NCI-H2196 (cell line): ENCODE measurements around the gene UQCRC1.
A peak's percentile ranks its signal among the peaks of the same experiment; 100 is the strongest.

ENCODE experiments used
- DNase-seq: peaks from one replicate; lab custom pipeline; 2025; ENCODE audit not compliant: unreplicated experiment; lab: John Stamatoyannopoulos, UW

Gene UQCRC1

DNA sequence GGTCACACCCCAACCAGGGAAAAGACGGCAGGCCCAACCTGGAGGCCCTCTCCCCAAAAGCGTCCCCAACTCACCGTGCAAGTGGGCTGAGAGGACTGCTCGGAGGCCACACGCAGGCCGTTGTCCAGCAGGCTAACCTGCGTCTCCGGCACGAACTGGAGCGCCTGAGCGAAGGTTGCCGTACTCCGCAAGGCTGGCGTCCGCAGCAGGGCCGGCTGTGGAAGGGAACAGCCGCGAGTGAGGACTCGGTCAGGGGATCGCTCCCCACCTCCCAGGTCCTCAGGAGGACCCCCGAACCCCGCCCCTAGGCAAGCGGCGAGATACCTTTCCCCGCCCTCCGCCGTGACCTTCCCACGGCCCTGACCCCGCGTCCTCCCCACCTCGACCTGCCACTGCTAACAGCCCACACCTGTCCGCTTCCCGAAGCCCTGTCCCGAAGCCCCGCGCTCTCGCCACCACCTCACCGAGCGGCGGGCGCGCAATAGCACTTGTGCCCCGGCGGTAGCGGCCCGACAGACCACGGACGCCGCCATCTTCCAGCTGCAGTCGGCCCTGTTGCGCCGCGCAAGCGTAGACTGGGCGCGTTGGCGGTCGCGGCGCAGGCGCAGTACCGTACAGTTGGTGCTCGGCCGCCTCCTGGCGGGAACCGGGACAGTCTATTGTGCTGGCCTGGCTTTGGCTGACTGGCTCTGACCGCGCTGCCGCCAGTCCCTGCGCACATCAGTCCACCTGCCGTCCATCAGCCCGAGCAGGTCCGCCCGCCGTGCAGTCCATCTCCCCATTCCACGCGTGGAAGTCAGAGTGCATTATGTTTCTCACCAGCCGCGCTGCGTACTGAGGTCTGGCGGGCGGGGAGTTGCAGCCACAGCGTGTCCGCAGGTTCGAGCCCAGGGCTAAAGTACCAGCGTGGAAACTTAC, at the start of gene UQCRC1:
Gene UQCRC1 (minus strand): TSS at position 559 of the 918 bp plus-strand sequence. CDS start 26 bp downstream, at position 533.
- peak; percentile 81 for DNase-seq

DNA sequence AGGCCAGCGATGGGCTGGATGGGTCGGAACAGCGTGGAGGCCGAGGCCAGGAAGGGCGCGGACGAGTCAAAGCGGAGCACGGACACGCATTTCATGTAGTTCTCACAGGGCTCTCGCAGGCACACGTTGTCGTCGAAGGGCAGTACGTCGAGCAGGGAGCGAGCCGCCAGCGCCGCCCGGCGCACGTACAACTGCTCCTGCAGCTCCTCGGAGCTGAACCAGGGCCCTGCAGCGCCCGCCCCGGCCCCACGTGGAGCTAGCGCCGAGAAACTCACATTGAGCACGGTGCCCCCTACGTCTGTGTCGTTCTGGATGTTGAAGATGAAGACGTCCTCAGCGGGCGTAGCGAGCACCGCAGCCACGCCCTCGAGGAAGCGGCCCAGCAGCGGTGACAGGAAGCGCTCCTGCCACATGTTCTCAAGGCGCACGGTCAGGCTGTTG, 47.4 kb upstream of the UQCRC1 start:
- no peak for DNase-seq

DNA sequence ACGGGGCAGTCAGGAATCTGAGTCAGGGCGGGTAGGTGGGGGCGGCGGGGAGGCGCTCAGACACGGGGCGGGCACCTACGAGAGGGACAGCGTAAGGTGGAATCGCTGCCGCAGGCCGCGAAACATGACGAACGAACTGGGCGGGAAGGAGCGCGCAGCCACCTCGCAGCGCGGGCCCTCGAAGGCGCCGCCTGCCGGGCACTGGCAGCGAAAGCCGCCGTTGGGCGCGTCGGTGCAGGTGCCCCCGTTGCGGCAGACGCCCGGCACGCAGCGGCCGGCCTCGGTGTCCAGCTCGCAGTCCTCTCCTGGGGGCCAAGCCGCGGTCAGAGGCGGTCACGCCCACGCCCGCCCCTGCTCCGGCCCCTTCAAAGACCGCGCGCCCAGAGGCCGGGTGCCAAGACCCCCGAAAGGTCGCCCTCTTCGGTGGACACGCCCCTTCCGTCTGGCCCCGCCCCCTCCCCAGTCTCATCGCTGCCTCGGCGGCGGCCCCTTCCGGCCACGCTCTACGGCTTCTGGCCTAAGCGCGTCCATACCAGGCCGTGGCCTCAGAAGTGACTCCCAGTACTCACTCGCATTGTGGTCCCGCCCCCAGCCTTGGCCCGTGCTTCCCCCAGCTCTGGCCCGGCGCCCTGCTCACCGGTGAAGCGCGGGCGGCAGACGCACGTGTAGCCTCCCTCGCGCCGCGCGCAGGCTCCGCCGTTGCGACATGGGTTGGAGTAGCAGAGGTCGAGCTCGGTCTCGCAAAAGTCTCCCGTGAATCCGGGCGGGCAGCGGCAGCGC, 46.8 kb upstream of the UQCRC1 start:
- no peak for DNase-seq

DNA sequence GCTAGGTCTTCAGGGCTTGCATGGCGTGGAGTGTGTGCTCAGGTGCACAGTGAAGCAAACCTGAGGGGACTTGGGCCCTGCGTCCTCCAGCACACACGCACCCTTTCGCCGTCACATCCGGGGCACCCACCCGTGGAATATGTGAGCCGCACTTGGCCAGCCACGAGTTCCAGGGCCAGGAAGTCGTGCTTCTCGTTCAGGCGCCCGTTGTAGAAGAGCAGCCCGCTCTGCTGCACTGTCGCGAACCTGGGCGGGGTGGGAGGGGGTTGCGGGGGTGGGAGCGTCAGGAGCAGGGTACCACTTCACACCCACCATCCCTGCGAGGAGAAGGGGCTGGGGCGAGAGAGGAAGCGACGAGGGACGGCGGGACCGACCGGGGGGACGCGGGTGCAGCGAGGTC, 46.2 kb upstream of the UQCRC1 start:
- DNase-seq, result no peak

DNA sequence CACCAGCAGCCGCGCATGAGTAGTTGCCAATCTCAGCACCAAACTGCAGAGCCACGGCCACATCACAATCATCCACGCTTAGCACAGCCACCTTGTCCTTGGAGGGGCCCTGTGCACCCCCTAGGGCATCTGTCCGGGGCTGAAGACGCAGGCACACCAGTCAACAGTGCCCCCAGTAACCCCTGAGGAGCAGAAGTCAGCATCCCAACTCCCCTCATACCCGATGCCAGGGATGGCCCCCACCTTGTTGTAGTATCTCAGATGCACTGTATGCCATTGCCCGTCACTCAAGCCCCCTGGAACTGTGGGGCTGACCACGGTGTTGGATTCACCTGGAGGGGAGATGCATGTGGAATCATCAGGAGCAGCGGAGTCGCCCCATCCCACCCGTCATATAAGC, 45.6 kb upstream of the UQCRC1 start:
- DNase-seq, result no peak

DNA sequence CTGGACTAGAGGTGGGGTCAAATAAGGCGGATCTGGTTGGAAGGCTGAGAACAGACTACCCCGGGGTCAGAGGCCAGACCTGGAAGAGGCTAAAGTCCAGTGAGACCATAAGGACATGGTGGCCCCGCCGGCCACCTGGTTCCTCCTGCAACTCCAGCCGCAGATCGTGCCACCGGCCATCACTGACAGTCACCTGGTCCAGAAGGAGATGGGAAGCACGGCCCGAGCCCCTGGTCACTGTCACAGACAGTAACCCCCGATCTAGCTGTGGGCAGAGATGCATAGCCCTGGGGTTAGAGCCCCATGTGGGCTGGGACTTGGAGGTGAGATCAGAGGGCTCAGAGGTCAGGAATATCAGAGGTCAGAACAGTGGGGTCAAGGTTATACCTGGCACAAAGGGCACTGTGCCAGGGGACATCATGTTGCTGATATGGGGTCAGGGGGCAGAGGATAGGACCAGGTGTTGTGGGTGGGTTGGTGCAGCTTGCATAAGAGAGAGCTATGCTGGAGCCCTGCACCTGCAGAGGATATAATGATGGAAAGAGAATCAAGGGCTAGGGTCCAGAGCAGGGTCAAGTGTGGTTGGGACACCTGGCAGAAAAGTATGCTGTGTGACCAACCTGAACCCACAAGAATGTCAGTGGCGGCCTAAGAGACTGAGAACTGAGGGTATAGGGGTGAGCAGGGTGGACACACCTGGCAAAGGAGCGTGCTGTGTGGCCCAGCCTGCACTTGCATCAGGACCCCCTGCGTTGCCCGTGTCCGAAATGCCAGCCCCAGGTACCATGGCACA, 43.7 kb upstream of the UQCRC1 start:
- no peak for DNase-seq

DNA sequence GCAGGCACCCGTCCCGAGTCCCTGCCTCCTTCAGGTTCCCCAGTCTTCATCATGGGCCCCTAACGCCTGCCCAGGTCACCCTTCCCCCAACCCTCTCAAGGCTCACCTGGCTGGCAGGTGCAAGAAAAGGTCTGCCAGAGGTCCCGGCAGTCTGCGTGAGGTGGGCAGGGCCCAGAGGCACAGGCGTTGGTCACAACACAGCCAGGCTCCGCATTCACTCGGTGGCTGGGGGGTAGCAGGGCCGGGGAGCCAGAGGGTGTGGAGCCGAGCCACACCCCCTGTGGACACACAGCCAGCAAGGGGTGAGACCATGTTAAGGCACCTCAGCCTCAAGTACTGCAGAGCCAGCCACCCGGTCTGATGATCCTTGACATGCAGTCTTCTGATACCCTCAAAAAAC, 42.3 kb upstream of the UQCRC1 start:
- no peak for DNase-seq

DNA sequence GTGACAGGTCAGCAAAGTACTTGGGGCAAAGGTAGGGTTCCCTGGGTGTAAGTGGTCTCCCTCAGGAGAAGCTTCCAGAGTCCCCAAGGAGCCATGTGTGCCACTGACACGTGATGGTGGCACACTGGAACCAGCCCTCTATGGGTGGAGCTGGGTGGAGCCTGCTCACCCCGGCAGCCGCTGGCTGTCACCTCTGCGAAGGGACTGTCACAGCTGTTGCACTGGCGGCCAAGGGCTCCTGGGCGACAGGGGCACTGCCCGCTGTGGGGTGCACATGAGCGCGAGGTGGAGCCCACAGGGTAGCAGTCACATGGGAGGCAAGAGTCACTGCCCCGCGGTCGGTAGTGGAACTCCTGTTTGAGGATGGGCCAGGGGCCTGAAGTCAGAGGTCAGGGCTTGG, 41.3 kb upstream of the UQCRC1 start:
- DNase-seq, result no peak

DNA sequence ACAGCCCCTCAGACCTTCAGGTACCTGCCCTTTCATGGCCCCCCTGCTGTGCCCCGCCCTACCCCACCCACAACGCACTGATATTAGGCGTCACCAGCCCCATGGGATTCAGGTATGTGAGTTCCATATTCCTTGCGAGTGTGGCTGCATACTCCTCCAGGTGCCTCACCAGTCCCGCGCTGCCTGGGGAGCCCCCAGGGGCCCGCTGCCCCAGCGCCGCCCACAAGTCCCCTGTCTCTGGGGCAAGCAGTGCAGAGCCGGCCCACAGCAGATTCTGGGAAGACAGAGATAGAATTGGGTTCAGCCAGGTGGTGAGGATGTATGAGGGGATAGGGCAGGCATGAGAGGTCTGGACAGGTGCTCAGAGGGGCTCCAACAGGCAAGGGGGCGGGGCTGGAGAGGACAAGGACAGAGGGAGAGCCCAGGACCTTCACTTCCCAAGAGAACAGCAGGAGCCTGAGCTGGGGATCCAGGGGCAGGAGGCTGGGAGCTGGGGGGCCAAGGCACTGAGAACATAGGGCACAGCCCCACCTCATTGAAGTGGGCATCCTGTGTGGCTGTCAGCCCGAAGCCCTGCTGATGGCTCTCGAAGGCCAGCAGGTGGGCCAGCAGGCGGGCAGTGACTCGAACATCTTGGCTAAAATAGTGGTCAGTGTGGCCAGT, 38.9 kb upstream of the UQCRC1 start:
- DNase-seq, result no peak

DNA sequence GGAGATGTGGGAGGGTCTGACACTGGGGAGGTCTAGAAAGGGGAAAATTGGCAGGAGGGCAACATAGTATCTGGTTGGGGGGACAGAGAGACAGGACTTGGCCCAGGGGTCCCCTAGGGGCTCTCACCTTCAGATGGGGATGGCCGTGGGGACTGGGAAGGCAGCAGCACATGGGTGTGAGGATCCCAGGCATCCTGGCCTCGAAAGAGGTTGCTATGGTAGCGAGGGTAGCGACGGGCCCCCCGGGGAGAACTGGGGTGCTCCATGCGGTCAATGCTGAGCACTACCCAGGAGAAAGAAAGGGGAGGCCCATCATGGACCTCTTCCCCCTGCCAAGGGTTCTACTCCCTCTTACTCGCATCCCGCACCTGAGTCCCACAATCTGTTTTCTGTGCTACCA, 38.3 kb upstream of the UQCRC1 start:
- no peak for DNase-seq

DNA sequence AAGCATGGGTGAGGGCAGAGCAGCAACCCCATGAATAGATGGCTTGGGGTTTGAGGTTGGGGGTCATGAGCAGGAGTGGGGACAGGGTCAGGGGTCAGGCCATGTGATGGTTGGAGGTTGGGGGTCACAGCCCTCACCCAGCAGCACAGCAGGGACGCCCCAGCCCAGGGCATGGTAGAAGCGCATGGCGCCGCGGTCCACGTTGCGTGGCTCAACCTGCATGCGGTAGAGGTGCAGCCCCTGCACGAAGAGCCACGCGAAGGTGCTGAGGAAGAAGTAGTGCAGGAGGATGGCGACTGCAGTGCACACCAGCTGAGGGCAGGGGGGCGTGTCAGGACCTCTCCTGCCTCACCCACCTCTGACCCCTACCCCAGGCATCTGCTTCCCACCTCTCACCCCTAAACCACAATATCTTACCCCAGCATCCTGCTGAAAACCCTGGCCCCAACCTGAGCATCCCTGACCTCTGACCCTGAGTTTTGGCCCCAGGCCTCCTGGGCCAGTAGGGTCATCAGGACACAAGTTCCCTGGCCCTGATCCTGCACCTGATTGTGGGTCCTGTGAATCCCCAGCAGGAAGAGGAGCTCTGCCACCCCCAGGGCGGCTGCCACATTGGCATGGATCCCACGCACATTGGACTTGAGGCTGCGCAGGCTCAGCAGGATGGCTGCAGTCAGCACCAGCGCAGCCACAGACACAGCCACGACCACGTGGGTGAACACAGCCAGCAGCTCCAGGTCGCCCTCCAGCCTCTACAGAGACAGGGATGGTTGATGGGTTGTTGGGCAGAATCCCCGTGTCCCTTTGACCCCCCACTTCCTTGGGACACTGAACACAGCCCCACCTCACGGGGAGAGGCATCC, 35.7 kb upstream of the UQCRC1 start:
- DNase-seq, result no peak

DNA sequence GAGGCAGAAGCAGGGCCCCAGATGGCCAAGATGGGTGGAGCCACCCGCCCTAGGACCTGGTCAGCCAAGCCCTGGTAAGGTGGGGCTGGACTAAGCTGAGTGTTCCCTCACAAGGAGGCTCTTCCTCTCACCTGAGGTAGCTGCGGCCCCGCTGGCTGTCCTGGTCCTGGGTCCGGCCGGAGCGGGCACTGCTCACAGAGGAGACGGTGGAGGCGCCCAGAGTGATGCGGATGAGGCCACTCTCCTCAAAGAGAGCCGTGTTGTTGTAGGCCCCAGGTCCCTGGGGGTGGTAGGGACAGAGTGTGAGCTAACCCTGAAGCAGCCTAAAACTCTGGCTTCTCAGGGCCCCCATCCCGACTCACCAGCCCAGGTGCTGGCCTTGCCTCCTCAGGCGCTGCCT, 33.2 kb upstream of the UQCRC1 start:
- DNase-seq, result no peak

DNA sequence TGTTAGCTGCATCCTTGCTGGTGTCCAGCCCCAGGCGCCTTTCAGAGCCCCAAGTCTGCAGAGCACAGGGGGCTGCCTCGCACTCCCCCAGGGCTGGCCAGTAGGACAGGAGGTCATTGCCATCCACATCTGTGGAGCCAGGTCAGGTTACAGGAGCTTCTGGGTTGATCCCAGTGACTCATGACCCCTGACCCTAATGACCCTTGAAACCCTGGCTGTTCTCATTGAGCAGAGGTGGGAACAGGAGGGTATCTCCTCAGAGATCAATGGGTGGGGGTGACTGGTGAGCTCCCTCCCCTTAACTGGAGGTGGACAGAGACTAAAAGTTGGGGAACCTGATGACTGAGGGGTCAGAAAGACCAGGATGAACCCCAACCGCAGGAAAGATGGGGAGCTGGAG, 31.9 kb upstream of the UQCRC1 start:
- no peak for DNase-seq

DNA sequence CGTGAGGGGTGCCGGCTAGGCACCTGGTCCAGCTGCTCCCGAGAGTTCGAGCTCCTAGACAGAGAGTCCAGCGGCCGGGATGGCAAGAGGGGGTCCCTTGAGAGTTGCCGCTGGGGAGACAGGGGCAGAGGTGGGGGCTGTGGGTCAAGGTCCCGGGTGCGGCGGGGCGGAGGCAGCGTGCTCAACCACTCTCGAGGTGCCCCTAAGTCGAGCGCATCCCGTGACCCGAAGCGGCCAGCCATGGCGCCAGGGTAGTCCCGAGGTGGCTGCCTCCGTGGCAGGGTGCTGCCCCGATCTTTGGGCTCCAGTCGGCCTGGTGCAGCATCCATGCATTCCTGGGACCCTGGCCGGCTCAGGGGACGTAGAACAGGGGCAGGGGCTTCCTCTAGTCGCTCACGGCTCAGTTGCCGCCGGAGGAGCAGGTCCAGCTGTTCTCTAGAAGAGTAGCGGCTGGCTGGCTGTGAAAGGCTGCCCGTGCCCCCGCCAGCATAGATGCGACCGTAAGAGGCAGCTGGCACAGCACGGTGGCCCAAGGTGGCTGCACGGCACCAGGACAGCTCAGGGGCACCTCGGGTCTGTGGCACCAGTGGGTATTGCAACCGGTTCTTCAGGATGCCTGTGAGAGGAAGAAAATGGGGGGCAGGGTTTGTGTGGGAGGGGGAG, 30.6 kb upstream of the UQCRC1 start:
- no peak for DNase-seq

DNA sequence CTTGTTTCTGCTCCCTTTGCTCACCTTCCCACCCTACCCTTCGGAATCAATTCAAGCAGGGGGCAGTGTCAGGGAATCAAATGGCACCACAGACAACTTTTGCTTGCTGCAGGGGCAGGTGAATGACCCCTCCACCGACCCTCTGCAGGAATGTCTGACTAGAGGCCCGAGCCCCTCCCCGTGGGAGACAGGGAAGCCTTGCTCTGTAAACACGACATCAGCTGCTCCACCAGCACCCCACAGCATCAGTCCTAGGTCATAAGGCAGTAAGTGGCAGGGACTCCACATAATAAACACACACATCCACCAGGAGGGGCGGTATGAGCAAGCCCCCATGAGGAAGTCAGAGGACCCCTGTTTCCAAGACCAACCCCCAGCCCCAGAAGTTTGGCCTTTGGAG, 27.9 kb upstream of the UQCRC1 start:
- no peak for DNase-seq

DNA sequence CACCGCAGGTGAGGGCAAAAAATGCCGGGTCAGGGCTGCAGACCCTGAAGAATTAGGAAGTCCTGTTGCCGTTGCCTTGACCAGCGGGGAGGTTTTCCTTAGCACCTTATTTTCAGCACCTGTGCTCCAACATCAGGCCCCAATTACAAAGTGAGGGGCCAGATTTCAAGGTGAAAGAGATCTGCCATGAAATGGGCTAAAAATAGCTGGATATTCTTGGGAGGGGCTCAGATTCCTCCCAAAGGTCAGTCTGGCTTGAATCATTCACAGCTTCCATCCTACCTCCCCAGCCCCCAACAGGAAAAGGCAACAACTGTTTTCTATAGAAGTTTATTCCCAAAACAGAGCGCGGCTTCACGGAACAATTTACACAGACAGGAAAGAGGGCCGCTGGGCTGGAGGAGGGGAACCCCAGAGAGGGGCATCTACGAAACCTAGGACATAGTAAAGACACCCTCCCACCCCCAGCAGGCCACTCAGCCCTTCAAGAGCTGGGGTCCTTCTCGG, 26.8 kb upstream of the UQCRC1 start:
- no peak for DNase-seq

DNA sequence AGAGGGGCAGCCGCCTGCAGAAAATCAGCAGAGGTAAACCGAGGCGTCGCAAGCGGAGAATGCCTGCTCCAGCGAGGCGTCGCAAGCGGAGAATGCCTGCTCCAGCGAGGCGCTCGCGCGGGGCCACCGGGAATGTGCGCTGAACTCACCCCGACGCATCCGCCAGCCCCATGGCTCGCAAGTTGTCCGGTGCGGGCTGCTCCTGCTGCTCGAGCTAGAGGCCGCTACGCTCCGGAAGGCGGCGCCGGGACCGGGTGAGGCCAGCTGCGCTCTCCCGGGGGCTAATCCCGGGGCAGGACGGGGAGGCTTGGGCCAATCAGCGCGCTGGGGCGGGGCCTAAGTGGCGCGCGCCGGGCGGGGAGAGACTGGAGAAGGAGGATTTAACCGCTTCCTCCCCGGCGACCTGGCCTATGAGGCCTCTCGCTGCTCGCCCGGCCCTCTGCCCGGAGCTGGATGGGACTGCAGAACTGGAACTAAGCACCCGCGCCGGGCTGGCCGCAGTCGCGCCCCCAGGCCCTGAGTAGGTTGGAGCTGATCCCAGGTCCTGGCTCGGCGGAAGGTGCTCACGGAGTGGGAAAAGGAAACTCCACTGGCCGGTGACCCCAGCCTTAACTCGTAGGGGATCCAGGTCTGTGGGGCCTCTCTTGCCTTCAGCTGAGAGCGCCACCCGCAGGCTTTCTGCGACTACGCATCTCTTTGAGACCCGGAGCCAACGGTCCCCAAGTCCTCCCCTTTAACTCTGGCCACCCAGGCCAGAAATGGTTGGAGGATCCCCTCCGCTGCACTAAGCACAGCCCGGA, 26.0 kb upstream of the UQCRC1 start, which contains the start of gene SLC26A6:
Gene SLC26A6 (minus strand): TSS at position 240 of the 800 bp plus-strand sequence. CDS start 68 bp downstream, at position 172.
- peak; percentile 86 for DNase-seq

DNA sequence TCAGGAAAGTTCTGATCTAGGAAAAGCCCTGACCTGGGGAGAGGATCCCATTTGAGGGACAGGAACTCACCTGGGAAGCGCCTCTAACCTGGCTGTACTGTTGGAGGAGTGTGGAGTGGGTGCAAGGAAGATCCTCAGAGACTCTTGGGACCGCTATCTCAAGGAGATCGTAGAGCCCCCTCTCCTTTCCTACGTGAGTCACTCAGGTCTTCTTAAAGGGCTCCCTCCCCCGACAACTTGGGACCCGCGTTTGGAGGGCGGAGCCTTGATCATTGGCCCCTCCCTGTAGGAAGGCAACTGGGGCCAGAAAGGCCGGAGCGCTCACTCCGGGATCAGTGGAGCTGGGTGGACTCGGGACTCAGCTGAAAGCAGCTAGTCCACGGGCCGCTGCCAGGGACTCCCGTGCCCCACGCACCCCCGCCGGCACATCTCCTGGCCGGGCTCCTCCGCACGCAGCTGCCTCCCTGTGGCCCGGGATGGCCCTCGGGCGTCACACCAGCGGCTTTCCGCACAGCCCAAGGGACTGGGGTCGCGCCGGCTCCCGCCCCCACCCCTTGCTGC, 25.3 kb upstream of the UQCRC1 start:
- peak; percentile 23 for DNase-seq
